ENCODE results near the gene TRIM10.
A peak's percentile ranks its signal among the peaks of the same experiment; 100 is the strongest.

The TRIM10 gene

GRCh38 chr6:30162265-30163089, 1.5 kb upstream of the TRIM10 start (continued):
- no peak for TF ChIP-seq PRDM2 (tag by site-specific recombination; IDR thresholded peaks at IDR 0.05; ENCODE audit: borderline replicate concordance)
- TF ChIP-seq ZNF433 (tag by site-specific recombination; IDR thresholded peaks at IDR 0.05; ENCODE audit: low read depth): peak; percentile 99
- peak; percentile 55; the same call in 1 of the 2 replicates for TF ChIP-seq ZNF24 (tag by site-specific recombination; IDR thresholded peaks at IDR 0.05)
- TF ChIP-seq SALL2 (tag by site-specific recombination; IDR thresholded peaks at IDR 0.05; ENCODE audit: borderline replicate concordance): no peak
- TF ChIP-seq ZNF223 (tag by site-specific recombination; IDR thresholded peaks at IDR 0.05): peak; percentile 70; the same call in 1 of the 2 replicates
- TF ChIP-seq ZNF548 (tag by site-specific recombination; IDR thresholded peaks at IDR 0.05): peak; percentile 10; the same call in 1 of the 2 replicates
- peak; percentile 87 for TF ChIP-seq ZNF529 (tag by site-specific recombination; IDR thresholded peaks at IDR 0.05; ENCODE audit: insufficient replicate concordance)
- no peak for TF ChIP-seq ZSCAN4 (tag by site-specific recombination; IDR thresholded peaks at IDR 0.05)
- TF ChIP-seq ZNF626 (tag by site-specific recombination; IDR thresholded peaks at IDR 0.05): no peak
- no peak for TF ChIP-seq ZNF311 (tag by site-specific recombination; IDR thresholded peaks at IDR 0.05; ENCODE audit: borderline replicate concordance)
- TF ChIP-seq ZNF404 (tag by site-specific recombination; IDR thresholded peaks at IDR 0.05): peak; percentile 98
- TF ChIP-seq ZNF248 (tag by site-specific recombination; IDR thresholded peaks at IDR 0.05): no peak
- 0 out of 2 replicates have a peak, but pooled peaks have one; percentile 47 for TF ChIP-seq ZNF324 (tag by site-specific recombination; IDR thresholded peaks at IDR 0.05)
- TF ChIP-seq, protein P1, sequence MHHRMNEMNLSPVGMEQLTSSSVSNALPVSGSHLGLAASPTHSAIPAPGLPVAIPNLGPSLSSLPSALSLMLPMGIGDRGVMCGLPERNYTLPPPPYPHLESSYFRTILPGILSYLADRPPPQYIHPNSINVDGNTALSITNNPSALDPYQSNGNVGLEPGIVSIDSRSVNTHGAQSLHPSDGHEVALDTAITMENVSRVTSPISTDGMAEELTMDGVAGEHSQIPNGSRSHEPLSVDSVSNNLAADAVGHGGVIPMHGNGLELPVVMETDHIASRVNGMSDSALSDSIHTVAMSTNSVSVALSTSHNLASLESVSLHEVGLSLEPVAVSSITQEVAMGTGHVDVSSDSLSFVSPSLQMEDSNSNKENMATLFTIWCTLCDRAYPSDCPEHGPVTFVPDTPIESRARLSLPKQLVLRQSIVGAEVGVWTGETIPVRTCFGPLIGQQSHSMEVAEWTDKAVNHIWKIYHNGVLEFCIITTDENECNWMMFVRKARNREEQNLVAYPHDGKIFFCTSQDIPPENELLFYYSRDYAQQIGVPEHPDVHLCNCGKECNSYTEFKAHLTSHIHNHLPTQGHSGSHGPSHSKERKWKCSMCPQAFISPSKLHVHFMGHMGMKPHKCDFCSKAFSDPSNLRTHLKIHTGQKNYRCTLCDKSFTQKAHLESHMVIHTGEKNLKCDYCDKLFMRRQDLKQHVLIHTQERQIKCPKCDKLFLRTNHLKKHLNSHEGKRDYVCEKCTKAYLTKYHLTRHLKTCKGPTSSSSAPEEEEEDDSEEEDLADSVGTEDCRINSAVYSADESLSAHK (tag by site-specific recombination; IDR thresholded peaks at IDR 0.05): peak; percentile 54; the same call in 1 of the 2 replicates
- no peak for TF ChIP-seq ZSCAN5A (tag by site-specific recombination; IDR thresholded peaks at IDR 0.05)
- peak; percentile 89 for TF ChIP-seq ZNF629 (tag by site-specific recombination; IDR thresholded peaks at IDR 0.05)
- no peak for TF ChIP-seq HOXC10 (CRISPR knock-in tag; IDR thresholded peaks at IDR 0.05)
- peak; percentile 39; the same call in 1 of the 2 replicates for TF ChIP-seq SCRT2 (tag by site-specific recombination; IDR thresholded peaks at IDR 0.05)
- no peak for TF ChIP-seq SP7 (tag by site-specific recombination; IDR thresholded peaks at IDR 0.05)
- TF ChIP-seq, protein P2, sequence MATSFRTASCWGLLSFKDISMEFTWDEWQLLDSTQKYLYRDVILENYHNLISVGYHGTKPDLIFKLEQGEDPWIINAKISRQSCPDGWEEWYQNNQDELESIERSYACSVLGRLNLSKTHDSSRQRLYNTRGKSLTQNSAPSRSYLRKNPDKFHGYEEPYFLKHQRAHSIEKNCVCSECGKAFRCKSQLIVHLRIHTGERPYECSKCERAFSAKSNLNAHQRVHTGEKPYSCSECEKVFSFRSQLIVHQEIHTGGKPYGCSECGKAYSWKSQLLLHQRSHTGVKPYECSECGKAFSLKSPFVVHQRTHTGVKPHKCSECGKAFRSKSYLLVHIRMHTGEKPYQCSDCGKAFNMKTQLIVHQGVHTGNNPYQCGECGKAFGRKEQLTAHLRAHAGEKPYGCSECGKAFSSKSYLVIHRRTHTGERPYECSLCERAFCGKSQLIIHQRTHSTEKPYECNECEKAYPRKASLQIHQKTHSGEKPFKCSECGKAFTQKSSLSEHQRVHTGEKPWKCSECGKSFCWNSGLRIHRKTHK (tag by site-specific recombination; IDR thresholded peaks at IDR 0.05): no peak
- TF ChIP-seq EGR2 (tag by site-specific recombination; IDR thresholded peaks at IDR 0.05; ENCODE audit: low read depth): no peak
- no peak for TF ChIP-seq KLF9 (tag by site-specific recombination; IDR thresholded peaks at IDR 0.05; ENCODE audit: low read depth)
- TF ChIP-seq TRIM28 (IDR thresholded peaks at IDR 0.05; ENCODE audit: borderline replicate concordance, low read length): no peak
- no peak for TF ChIP-seq KLF16 (tag by site-specific recombination; IDR thresholded peaks at IDR 0.05)
- TF ChIP-seq ZXDB (tag by site-specific recombination; IDR thresholded peaks at IDR 0.05): peak; percentile 94
- TF ChIP-seq ZNF837 (tag by site-specific recombination; IDR thresholded peaks at IDR 0.05): no peak
- peak; percentile 86 for TF ChIP-seq ZNF530 (tag by site-specific recombination; IDR thresholded peaks at IDR 0.05; ENCODE audit: low read depth)
- peak; percentile 24; the same call in 1 of the 2 replicates for TF ChIP-seq BCL11B (tag by site-specific recombination; IDR thresholded peaks at IDR 0.05; ENCODE audit: low read depth)
